ENCODE measurements around the gene AKT2.

DNA sequence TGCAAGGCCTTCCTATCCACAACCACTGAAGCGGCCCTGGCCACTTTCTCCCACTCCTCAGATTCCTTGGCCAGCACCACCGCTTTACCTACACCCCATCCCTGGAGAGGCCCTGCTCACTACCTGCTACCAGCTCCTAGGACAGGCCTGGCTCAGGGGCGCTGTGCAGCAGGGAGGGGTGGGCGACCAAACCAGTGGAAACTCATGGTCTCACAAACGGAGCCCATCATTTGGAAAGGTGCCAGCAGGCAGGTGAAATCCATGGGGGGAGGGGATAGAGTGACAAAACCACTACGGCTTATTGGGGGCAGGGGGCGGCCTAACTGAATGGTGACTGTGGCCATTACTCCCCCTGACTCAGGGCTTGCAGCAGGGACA, 35.4 kb upstream of the AKT2 start:
- TF ChIP-seq MXI1 (conservative IDR thresholded peaks at IDR 0.05; ENCODE audit: poor library complexity, severe bottlenecking), result no peak
- no peak for TF ChIP-seq EZH2 (IDR thresholded peaks at IDR 0.05; ENCODE audit: borderline replicate concordance, insufficient read depth, low read length, poor library complexity, severe bottlenecking)
- TF ChIP-seq SMC3 (conservative IDR thresholded peaks at IDR 0.05; ENCODE audit: poor library complexity), result no peak
- TF ChIP-seq TAF1 (IDR thresholded peaks at IDR 0.05; ENCODE audit: low read depth), result no peak
- TF ChIP-seq EP300 (conservative IDR thresholded peaks at IDR 0.05; ENCODE audit: poor library complexity, severe bottlenecking), result no peak

Data from neural cell (in vitro differentiated cells).